GM18517 (cell line): ENCODE results near the gene BMERB1.
"Not testable (repeated sequence)": the region's sequence is repeated elsewhere in the genome, so short reads cannot be mapped to it uniquely, and the experiment has no call there.

Source experiments
- ATAC-seq: cut with Tn5 transposase; IDR thresholded peaks from one replicate; pipeline ENCODE4 v1.9.1; 2021; ENCODE audit warnings: mild to moderate bottlenecking, moderate library complexity; ENCODE audit not compliant: unreplicated experiment

Gene BMERB1

DNA sequence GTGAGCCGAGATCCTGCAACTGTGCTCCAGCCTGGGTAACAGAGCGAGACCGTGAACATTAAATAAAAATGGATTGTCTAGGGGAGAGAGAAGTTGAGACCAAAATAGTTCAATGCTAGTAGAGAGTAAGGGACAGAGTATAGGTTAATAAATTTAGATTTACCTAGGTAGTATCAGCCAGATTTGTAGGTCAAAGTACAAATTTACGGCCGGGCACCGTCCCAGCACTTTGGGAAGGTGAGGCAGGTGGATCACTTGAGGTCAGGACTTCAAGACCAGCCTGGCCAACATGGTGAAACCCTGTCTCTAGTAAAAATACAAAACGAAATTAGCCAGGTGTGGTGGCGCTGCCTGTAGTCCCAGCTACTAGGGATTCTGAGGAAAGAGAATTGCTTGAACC, 12.2 kb upstream of the BMERB1 start:
- no peak for ATAC-seq

DNA sequence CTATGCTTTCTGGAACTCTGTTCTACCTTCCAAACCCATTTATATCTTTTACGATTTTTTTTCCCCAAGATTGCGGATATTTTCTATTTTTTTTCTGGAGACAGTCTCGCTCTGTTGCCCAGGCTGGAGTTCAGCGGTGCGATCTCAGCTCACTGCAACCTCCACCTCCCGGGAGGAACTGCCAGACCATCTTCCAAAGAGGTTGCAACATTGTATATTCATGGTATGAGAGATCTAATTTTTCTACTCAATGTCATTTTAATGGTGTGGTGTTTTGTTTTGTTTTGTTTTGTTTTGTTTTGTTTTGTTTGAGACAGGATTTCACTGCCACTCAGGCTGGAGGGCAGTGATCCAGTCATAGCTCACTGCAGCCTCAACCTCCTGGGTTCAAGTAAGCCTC, 8.5 kb upstream of the BMERB1 start:
- no peak for ATAC-seq

DNA sequence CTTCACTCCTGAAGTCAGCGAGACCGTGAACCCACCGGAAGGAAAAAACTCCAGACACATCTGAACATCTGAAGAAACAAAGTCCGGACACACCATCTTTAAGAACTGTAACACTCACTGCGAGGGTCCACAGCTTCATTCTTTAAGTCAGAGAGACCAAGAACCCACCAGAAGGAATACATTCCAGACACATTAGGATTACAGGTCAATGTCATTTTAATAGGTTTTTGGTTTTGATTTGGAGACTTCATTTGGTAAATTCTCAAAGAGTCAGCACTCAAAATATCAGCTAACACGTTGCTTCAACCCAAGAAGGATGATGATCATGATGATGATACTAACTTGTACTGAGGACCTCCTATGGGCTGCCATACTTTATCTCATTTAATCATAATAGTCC, 7.6 kb upstream of the BMERB1 start:
- ATAC-seq: no peak

DNA sequence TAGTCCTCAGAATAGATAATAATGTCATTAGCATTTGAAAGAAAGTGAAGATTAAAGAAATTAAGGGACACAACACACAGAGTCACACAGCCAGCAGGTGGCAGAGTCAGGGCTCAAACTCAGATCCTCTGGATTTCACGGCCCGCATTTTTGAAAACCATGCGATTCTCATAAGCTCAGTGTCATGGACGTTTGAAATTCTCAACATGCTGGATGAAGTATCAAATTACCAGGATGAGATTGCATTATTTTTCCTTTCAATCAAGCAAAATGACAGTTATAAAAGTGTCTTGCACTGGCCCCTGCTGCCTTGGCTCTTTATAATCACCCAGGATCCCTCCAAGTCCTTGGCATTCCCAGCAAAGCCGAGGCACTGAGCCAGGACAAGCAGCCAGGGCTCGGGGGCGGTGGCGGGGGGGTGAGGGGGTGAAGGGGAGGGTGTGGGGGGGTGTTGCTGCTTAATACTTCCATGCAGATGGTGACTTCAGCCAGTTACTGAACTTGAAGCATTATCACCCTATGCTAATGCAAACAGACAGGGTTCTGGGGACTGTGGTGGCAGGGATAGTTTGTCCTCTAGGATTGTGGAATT, 6.6 kb upstream of the BMERB1 start:
- no peak for ATAC-seq

GRCh38 chr16:15430884-15431283, 3.5 kb upstream of the BMERB1 start:
- ATAC-seq: not testable (repeated sequence)

GRCh38 chr16:15434079-15434424, 336 bp upstream of the BMERB1 start:
- ATAC-seq: no peak

DNA sequence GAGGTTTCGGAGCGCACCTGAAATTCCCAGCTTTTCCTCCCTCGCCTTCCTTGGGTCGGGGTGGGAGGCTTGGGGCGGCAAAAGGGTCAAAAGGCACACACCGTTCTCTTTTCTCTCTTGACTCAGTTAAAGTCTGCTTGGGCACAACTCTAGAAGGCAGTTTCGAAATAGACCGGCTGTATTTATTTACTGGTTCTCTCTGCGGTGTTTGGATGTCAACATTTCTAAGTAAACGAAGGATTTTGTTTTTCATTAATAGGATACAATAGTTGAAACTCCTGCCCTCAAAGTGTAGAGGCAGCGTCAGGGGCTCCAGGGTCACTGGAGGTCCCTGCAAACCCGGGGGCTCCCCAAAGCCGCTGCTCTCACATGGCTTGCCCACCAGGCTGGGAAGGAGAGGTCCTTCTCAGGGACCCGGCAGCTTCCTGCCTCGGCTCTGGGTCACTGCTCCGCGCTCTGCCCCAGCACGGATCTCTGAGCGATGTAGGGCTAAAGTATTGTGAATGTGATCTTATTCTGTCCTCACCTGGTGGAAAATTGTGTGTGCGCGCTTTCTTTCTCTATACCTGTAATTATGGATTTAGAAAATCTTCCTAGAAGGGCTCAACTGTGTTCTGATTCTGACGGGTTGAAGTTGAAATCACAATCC, 952 bp downstream of the BMERB1 start:
- no peak for ATAC-seq

DNA sequence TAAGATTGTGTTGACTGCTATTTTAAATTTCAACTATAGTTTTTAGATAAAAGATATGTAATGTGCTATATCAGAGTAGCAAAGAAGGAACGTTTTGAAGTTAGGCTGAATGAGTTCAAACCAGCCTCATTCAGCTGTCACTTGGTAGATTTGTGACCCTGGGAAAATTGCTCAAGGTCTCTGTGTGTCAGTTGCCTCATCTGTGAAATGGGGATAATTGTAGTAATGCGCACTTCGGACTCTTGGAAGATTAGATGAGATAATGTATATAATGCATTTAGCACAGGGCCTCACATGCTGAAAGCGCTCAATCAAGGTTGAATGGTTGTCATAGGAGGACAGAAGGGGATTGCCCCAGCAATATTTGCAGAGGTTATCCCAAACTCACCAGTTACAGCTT, 4.7 kb downstream of the BMERB1 start:
- ATAC-seq: no peak

DNA sequence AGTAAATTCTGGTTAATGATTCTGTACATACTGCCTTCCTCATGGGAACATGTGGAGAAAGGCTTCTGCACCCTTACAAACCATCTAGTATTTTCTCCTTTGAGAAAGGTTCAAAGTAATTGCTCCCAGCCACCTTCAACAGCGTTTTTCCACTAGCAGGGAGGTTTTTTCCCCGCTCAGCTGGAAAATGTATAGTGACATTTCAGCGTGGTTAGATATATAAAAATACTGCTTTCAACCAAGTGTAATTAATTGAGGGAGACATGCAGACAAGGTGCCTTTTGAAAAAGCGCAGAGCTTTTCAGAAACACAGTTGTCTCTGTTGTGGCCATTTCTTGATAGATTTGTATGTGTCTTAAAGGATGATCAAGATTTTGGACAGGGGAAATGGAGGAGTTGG, 5.1 kb downstream of the BMERB1 start:
- ATAC-seq: no peak

- ATAC-seq: no peak
Observed at GRCh38 chr16:15440852-15441251, 6.5 kb downstream of the BMERB1 start.

DNA sequence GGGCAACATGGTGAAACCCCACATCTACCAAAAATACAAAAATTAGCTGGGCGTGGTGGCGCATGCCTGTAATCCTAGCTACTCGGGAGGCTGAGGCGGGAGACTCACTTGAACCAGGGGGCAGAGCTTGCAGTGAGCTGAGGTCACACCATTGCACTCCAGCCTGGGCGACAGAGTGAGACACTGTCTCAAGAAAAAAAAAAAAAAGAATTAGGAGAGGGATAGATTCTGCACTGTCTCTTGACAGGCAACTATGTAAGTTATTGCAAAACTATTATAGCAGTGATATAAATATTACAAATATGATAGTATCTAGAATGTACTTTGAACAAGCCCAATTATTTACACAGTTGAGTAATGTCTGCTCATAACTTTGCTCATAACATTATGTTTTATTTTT, 7.8 kb downstream of the BMERB1 start:
- not testable (repeated sequence) for ATAC-seq

GRCh38 chr16:15443753-15444152, 9.4 kb downstream of the BMERB1 start:
- ATAC-seq: no peak

DNA sequence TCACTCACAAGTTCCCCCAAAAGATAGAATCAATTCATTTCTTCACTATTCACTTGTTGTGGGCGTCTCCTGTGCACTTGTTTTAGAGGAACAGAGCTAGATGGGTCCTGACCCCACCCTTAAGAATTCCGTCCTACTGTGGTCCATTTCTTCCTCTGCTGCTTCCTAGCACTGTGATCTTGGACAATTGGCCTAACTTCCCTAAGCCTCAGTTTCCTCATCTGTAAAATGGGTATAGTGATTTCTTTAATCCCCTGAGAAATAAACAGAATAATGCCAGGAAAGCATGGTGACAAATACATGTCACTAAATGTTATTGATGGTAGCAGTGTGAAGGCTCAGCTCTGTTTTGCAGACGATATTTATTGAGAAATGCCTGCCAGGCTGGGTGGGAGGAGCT, 9.9 kb downstream of the BMERB1 start:
- no peak for ATAC-seq

DNA sequence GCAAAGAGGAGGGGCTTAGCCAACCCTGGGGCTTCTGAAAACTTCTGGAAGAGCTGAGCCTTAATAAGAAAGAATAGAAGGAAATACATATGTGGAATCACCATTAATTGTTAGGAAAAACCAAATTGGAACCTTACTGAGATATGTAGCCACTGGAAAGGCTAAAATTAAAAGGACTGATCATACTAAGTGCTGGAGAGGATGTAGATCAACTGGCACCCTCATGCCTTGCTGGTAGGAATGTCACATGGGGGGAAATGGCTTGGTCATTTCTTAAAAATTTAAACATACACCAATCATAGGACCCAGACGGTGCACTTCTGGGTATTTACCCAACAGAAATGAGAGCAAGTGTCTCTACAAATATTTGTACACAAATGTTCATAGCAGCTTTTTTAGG, 11.1 kb downstream of the BMERB1 start:
- ATAC-seq: no peak

DNA sequence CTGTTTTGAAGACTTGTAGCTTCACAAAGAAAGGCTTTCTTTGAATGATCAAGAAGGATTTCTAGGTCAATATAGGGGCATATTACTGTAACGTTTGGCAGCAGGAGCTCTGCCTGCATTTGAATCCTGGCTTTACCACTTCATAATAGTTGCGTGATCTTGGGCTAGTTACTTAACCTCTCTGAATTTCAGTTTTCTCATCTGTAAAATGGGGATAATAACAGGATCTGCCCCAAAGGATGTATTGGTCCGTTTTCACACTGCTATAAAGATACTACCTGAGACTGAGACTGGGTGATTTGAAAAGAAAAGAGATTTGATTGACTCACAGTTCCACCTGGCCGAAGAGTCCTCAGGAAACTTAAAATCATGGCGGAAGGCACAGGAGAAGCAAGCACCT, 12.5 kb downstream of the BMERB1 start:
- no peak for ATAC-seq

DNA sequence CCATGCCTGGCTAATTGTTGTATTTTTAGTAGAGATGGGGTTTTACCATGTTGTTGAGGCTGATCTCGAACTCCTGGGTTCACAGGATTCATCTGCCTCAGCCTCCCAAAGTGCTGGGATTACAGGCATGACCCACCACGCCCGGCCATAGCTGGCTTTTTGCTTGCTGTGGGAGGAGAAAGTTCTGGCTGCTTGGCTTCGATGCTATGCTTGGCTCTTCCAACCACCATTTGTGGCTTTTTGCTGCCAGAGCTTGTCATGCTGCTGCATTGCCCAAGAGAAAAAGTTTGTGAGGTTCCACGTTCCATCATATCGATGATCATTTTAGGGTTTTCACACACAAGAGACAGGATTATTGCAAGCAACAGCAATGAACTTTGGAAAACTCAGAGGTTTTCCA, 16.2 kb downstream of the BMERB1 start:
- no peak for ATAC-seq

- ATAC-seq: no peak
Observed at GRCh38 chr16:15451098-15451731, 16.8 kb downstream of the BMERB1 start.

GRCh38 chr16:15452246-15452855, 18.0 kb downstream of the BMERB1 start:
- no peak for ATAC-seq

DNA sequence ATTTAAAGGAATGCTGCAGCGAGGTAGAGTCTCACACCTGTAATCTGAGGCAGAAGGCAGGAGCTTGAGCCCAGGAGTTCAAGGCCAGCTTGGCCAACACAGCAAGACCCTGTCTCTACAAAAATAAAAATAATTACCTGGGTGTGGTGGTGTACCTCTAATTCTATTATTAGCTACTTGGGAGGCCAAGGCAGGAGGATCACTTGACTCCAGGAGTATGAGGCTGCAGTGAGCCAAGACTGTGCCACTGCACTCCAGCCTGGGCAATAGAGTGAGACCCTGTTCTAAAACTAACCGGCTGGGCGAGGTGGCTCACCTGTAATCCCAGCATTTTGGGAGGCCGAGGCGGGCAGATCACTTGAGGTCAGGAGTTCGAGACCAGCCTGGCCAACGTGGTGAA, 18.9 kb downstream of the BMERB1 start:
- not testable (repeated sequence) for ATAC-seq

GRCh38 chr16:15454933-15455332, 20.5 kb downstream of the BMERB1 start:
- ATAC-seq: not testable (repeated sequence)

DNA sequence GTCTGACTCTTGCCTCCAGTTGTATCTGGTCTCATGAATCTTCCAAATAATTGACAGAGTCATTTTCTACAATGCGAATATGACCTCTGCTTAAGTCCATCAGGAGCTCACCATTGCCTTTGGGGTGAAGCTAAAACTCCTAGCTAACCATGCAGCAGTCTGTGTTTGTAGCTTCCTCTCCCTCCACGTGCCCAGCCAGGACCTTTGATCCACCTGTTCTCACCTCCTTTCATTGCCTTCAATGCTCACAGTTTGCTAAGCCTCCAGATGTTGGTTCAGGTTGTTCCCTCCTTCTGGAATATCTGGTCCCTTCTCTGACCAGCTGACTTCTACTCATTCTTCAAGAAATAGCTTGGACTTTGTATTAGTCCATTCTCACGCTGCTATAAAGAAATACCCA, 23.0 kb downstream of the BMERB1 start:
- no peak for ATAC-seq

- no peak for ATAC-seq
Observed at GRCh38 chr16:15457958-15458357, 23.6 kb downstream of the BMERB1 start.
